Occipital lobe (tissue), 2 donors: ENCODE data around the gene FADS3. TPM values are rescaled to one million over a fixed set of nuclear protein-coding genes. Genes with fewer than 3 reads are reported as not detected.

Experiments used
- DNase-seq: peaks from one replicate; lab custom pipeline; 2025; lab: John Stamatoyannopoulos, UW
- total RNA-seq: library from RNA; depleted of rRNA; stranded (reverse); fragments of >200 nt; gene quantifications from one replicate; pipeline ENCODE4 v1.2.3, GENCODE V29; 2014

Gene FADS3, protein sequence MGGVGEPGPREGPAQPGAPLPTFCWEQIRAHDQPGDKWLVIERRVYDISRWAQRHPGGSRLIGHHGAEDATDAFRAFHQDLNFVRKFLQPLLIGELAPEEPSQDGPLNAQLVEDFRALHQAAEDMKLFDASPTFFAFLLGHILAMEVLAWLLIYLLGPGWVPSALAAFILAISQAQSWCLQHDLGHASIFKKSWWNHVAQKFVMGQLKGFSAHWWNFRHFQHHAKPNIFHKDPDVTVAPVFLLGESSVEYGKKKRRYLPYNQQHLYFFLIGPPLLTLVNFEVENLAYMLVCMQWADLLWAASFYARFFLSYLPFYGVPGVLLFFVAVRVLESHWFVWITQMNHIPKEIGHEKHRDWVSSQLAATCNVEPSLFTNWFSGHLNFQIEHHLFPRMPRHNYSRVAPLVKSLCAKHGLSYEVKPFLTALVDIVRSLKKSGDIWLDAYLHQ
- 34.0 TPM for total RNA-seq

DNA sequence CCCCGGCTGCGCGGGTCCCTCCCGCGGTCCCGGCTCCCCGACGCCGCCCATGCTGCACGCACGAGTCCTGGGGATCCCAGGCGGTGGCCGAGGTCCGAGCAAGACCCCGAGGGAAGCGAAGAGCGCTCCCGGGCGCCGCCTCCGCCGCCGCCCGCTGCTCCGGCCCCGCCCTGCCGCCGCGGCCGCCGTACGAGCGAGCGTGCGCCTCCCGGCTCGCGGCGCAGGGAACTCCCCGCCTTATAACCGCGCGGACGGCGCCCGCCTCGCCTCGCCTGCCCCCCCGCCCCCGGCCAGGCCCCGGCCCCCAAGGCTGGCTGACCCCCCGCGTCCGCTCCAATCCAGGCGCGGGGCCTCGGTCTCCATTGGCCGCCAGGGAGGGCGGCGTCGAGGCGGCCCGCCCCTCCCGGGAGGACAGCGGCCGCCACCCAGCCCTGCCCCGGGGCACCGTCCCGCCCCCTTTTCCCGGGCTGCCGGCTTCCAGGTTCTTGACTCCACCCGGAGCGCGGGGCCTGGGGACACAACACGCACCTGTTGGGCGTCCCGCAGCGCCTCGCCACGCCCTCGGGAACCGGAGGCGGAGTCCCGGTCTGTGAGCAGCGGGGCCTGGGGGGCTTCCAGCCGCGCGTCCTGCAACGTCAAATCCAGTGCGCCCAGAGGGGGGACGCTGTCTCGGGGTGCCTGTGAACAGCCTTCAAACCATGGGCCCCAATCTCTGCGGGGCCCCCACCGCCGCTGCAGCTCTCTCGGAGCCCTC lies at the start of gene FADS3:
Gene FADS3, minus strand, starts transcription at position 215 of the 754 bp plus-strand sequence. Its CDS starts 164 bp downstream, at position 51.
- peak; percentile 78 for DNase-seq

DNA sequence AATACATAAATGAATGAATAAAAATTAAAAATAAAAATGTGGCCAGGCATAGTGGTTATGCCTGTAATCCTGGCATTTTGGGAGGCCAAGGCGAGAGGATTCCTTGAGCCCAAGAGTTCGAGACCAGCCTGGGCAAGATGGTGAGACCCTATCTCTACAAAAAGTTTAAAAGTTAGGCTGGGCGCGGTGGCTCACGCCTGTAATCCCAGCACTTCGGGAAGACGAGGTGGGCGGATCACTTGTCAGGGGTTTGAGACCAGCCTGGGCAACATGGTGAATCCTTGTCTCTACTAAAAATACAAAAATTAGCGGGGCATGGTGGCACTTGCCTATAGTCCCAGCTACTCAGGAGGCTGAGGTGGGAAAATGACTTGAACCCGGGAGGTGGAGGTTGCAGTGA lies 49.1 kb upstream of the FADS3 start:
- DNase-seq, result no peak

DNA sequence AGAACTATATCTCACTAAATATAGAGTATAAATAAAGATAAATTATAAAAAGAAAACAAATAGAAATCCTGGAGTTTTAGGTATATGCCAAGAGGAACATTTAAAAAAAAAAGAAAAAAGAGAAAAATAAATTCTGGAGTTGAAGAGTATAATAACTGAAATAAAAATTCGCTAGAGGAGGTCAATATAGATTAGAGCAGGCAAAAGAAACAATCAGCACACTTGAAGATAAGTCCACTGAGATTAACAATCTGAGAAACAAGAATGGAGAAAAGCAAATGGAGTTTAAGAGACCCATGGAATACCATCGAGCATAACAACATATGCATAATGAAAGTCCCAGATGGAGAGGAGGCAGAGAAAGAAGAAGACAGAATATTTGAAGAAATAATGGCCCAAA lies 44.5 kb upstream of the FADS3 start:
- DNase-seq, result no peak

DNA sequence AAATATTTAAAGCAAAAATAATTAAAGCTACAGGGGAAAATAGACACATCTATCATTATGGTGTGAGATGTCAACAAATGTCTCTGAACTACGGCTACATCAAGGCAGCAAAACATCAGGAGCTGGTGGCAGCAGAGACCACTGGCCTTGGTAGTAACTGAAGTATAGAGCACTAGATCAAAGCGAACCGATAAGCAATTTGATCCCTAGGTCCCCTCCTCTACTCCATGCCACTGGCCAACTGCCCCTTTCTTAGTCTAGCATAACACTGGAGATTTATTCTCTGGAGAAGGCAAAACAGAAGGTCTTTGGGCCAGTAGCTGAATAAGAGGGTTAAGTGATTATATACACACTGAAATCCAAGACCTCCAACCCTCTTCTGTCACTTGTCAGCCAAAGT lies 39.6 kb upstream of the FADS3 start:
- no peak for DNase-seq

DNA sequence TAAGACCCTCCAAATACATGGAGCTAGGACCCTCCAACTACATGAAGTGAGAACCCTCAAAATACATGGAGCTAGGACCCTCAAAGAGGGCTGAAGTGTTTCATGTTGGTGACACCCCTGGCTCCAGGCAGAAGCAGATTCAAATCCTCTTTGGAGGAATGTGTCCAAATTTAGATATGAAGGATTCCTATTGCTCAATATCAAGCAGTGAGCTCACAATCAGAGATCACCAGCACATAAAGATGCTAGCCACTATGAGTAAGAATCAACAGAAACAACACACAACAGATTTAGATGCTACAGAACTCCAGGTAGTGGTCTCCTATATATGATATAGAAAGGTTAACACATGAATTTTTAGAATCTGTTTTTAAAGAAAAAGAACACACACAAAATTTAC lies 37.3 kb upstream of the FADS3 start:
- DNase-seq, result no peak

DNA sequence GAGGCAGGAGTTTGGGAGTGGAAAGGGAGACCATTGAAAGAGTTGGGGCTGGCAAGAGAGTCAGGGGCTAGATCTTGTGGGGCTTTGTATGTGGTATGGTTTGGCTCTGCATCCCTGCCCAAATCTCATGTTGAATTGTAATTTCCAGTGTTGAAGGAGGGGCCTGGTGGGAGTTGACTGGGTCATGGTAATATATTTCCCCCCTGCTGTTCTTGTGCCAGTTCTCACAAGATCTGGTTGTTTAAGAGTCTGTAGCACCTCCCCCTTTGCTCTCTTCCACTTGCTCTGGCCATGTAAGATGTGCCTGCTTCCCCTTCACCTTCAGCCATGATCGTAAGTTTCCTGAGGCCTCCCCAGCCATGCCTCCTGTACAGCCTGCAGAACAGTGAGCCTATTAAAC lies 36.2 kb upstream of the FADS3 start:
- no peak for DNase-seq

DNA sequence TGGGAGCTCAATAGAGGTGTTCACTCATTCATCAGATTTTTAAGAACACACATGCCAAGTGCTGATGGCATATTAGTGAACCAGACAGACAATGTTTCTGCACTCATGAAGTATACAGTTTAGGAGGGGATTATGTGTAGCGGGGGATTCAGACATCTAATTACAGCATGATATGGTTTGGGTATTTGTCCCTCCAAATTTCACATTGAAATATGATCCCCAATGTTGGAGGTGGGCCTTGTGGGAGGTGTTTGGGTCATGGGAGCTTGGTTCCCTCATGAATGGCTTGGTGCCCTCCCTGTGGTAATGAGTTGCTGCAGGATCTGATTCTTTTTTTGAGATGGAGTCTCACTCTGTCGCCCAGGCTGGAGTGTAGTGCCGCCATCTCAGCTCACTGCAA lies 34.9 kb upstream of the FADS3 start:
- DNase-seq, result no peak

DNA sequence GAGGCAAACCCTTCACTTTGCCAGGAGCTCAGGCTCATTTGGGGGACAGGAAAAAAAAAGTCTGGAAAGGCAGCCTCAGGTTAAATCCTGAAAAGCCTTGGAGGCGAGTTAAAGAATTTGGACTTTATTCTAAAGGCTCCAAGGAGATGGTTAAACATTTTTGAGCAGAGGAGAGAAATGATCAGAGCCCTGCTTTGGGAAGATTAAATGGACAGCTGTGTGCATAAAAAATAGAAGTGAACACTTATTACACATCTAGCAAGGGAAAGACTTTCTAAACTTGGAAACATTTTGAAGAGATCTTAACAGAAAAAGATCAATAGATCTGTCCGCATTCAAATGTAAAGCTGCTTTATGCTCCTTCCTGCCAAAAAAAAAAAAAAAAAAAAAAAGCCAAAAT lies 34.4 kb upstream of the FADS3 start:
- DNase-seq, result no peak

DNA sequence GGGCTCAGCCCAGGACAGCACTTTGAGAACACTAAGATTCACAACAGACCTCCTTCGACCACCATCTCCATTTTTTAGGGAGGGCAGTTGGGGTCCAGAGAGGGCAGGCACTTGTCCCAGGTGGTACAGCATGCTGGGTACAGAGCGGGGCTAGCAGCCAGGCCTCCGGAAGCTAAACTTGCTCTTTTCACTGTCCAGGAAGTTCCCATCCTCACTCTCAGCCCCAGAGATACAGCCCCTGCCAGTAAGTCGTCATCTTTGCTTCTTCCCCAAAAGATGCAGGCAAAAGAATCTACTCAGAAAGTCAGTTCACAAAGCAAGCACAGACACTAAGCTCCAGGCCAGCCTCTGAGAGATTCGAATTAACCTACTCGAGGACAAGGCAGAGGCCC lies 32.7 kb upstream of the FADS3 start:
- DNase-seq, result no peak

DNA sequence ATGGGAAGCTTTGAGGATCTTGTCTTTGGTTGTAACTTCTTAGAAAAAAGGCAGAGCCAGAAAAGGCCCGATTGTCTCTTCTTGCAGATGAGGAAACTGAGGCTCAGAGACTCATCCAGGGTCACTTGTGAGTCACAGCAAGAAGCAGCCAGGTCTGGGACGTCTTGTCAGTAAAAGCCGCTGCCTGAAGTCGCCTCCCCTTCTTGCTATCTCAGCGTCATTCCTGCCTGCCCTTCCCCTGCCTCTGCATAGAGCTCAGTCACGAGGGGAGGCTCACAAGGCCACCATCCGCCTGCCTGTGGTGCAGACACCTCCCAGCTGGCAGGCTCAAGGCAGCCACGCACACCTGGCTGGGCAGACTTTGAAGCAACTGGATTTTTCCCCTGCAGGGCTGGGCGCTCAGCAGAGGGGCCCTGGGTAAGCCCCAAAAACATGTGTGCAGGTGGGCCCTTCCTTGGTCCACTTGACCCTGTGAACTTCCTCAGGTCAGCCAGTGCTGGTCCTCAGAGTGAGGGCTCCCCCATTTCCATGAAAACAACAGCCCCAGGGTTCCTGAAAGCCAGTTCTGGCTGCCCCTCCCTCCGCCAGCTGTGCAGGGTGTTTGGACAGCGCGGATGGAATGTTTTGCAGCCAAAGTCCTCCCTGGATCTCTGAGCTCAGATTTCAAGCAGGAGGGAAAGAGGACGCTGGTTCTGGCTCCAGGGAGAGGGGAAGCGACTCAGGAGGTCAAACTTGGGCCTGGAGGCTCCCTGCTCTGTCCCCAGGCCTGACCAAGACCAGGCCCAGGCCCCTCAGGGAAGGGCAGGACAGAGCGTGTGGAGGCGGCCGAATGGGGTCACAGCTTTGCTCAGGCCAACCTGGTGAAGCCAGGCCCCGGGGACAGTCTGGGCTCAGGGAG lies 32.1 kb upstream of the FADS3 start:
- DNase-seq, result no peak

DNA sequence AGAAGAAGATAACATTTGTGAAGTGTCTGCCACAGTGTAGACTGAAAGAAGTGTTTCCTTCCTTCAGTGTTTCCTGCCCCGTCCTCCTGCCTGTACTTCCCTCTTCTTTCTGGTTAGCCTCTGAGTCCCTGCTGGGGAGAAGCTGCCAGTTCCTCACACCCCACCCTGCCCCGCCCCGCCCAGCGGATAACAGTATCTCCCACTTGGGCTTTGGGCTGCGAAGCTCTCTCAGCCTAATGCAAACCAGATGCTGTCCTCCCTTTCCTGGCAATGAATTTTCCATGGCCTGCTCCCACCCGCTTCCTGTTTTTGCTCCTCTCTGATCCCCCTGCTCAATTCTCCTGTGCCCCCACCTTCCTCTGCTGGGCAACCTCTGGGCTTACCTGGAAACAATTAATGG lies 31.2 kb upstream of the FADS3 start:
- DNase-seq, result no peak

DNA sequence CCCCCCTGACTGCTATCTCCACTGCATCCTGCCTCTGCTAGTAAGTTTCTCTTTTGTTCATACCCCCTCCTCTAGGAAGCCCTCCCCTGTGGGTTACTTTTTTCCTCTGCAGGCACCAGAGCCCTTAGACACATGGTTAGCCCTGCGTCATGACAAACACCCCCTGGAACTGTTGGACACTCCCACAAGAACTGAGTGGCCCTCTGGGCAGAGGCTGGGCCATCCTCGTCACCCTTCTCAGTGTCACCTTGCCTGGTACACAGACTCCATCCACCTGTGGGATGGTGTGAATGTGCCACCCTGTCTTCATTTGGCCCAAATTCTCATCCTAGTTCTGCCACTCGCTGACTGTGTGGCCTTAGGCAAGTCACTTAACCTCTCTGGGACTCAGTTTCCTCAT lies 30.1 kb upstream of the FADS3 start:
- DNase-seq, result no peak

DNA sequence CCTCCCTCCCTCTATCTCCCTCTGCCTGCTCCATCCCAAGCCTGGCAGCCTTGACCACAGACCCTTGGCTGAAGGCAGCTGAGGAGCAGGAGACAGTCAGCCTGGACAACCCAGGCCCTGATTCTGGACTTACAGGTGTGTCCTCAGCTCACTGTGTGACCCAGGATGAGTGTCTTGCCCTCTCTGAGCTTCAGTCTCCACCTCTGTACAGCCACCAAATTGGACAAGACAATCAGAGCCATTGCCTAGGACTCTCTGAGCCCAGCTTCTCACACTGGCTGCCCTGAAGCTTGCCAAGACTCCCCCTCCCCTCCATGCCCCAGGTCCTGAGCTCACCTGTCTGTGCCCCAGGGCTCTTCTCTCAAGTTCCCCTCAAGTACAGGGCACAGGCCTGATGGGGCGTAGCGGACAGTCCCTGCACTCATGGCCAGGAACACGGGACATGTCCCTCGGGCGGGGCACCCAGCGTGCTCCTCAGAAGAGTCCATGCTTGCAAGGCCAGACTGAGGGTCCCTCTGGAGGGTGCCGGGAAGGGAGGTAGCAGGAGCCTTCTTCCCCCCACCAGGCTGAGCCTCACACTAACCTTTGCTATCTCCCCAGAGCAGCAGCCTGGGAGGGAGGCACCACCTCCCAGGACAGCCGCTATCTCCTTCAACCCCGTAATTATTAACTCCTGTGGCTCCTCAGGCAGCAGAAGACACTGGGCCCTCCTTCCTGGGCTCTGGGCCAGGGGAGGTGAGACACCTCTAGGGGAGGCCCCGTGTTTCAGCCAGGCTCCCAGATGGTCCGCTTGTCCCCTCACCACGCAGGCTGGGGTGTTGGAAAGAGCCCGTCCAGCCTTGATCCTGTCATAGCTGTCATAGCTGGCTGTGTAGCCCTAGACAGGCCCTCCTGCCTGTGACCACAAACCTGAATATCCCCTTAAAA lies 28.6 kb upstream of the FADS3 start:
- DNase-seq, result no peak

DNA sequence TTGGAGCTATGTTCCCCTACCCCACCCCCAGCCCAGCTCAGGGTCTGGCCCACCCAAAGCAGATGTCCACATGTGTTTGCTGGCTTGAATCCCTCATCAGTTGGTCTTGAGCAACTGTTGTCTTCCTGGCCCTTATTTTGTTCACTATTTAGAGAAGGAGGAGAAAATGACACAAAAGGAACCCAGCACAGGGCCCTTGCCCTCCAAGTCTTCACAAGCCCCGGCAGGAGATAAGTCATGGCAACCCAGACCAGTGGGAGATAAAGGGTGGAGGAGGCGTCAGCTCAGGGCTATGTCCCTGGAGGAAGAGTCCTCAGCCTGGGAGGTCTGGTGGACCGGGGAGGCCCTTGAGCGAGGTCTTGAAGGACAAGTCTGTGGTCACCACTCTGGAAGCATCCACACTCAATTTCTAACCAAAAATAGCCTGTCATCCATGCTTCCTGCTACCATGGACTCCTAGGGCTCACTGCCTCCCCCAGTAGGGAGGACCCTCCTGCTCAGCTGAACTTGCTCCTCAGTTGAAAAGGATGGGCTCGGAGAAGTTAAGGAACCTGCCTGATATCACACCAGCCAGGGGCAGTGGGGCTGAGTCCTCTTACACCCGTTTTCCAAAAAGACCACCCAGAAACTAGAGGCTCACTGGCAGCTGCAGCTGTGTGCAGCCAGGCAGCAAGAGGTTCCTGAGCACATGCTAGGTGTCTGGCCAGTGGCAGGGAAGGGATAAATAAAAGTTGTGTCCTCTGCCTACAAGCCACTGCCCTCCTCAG lies 27.8 kb upstream of the FADS3 start:
- no peak for DNase-seq

DNA sequence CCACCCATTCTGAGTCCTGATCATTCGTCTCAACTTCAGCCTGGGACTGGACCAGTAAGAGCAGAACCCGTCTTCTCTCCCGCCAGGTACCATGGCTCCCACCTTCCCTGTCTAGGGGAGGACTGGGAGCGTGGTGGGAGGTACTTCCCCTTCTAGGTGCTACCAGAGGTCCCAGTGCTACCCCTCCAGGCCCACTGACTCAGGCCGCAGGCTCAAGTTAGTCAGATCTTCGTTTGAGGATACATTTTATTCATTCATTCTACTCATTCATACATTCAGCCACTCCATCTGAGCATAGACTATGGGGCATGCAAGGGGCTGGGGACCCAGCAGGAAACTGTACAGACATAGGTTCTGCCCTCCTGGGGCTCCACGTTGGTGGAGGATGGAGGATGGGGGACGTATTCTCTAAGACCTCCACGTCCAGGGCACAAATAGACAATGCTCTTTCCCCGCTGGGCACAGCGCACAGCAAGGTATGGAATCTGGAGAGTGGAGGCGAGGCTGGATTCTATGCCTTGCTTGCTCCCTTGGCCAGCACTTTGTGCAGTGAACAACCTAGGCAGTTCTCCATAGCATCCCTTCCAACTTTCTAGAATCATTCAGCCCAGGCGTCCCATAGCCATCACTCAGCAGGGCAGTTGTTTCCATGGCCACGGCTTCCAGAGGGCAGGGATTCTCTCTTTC lies 27.0 kb upstream of the FADS3 start:
- DNase-seq, result no peak

DNA sequence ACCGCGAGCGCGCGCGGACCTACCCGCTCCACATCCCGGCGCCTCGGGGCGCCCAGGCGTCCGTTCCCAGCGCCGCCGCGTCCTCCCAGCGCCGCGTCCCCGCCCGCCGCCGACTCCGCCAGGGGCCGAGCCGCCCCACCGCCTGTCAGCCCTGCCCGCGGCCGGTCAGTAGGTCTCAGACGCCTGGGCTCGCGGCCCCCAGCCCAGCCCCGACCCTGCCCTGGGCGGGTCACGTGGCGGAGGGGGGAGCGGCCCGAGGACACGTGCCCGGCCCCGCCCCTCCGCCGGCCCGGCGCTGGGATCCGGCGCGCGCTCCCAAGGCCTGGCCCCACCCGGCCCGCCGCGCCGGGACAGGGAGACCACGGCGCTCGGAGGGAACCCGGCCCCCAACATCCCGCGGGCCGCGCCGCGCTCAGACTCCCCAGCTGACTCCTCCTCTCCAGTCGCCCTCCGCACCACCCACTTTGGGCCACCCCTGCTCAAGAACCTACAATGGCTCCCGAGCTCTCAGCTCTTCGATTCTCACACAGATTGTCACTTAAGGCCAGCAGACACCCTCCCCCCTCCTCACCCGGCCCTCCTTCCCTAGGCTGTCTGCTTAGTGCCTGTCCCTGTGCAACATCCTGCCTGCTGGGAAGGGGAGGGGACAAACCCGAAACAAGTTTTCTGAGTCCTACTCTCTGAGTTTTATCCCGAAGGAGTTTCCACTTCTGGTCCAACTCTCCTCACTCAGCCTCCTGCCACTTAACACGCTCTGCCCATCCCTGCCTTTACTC lies 26.2 kb upstream of the FADS3 start, which contains the start of gene RAB3IL1:
Gene RAB3IL1, minus strand, starts transcription at position 233 of the 776 bp plus-strand sequence. Its CDS starts 199 bp downstream, at position 34.
- DNase-seq, result no peak

DNA sequence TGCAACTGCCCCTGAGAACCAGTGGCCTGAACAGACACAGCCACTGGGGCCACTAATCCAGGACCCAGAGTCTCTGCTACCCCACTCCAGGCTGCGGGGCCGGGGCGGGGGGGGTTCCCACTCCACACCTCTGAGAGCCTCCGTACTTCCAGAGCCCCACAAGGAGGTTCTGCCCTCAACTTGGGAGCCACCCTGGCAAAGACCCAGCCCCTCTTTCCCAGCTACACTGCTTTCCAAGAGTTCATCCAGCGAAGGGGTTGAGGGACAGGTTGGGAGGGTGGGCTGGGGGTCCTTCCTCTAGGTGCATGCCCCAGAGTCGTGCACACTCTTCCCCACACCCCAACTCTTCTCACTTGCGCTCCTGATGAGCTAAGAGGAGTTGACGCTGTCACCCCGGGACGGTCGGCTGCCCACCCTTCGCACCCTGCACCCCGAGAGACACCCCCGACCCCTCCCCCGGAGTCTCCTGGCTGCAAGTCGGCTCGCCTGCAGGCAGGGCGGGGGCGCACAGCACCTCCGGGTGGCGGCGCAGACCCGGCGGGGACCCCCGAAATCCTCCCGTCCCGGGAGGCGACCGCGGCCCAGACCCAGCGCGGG lies 25.5 kb upstream of the FADS3 start:
- DNase-seq, result no peak
